ENCODE measurements around the gene TAF1C. TPM values are rescaled to one million over a fixed set of nuclear protein-coding genes. Genes with fewer than 3 reads are reported as not detected.

TAF1C gene
- total and polyA plus RNA-seq, 2 experiments from 2014 or later, result 37.2 to 57.4 TPM

- Histone ChIP-seq H2AFZ (no peak overlapping the region), H3K79me2 (replicated peaks; ENCODE audit: insufficient read depth) (no peaks in the 10 kb centered on the region), H3K27me3 (ENCODE audit: insufficient read depth) (no peaks in the 10 kb centered on the region), H4K20me1 (replicated peaks; ENCODE audit: insufficient read depth) (no peaks in the 10 kb centered on the region), H3K27ac (ENCODE audit: low read depth) (no peak overlapping the region), H3K9me2 (ENCODE audit: insufficient read depth) (no peaks in the 10 kb centered on the region), H3K4me2 (no peak overlapping the region), H3K4me3 (no peak overlapping the region), H3K4me1 (ENCODE audit: insufficient read depth) (no peaks in the 10 kb centered on the region; the same call in 1 of the 2 replicates), H3F3A (replicated peaks; ENCODE audit: low read depth) (no peaks in the 10 kb centered on the region), H3K36me3 (ENCODE audit: insufficient read depth) (no peaks in the 10 kb centered on the region)
- DNase-seq (ENCODE audit: low spot score) (no peak), ATAC-seq (no peak)
- Mint-ChIP-seq H3K36me3 (ENCODE audit: low read depth) (no peaks in the 10 kb centered on the region), H3K4me1 (peaks cover 5% of the 10 kb centered on the region; the same call in 2 of the 3 replicates), H3K9me3 (no peaks in the 10 kb centered on the region), H3K27ac (no peak overlapping the region), H3K27me3 (ENCODE audit: insufficient read depth, low read depth, poor library complexity) (peaks cover 3% of the 10 kb centered on the region), H3K4me3 (no peak overlapping the region)
- TF ChIP-seq REST (IDR thresholded peaks at IDR 0.05; ENCODE audit: unreplicated experiment) (no peak), NANOG (IDR thresholded peaks at IDR 0.05; ENCODE audit: borderline replicate concordance) (no peak), ZNF462 (CRISPR knock-in tag; IDR thresholded peaks at IDR 0.05) (no peak)
These were observed 46.9 kb upstream of the TAF1C start for GRCh38 chr16:84233748-84234147.

All from GM23338 (cell line).